K562 (cell line): ENCODE data around the gene ASXL2. TPM values are rescaled to one million over a fixed set of nuclear protein-coding genes. Genes with fewer than 3 reads are reported as not detected.
A peak's percentile ranks its signal among the peaks of the same experiment; 100 is the strongest.

Source experiments
- ARID3B ChIP-seq: fragments of 250-450 bp; sonication (Bioruptor Pico); IDR thresholded peaks from 2 replicates; pipeline ENCODE4 v1.4.0; 2020; ENCODE audit warnings: borderline replicate concordance
- CBFA2T3 ChIP-seq: fragments of 450-650 bp; IDR thresholded peaks from 2 replicates; pipeline ENCODE4 v1.6.1; 2017
- E2F4 ChIP-seq: sonication (generic); formaldehyde crosslinking; IDR thresholded peaks from 2 replicates; pipeline ENCODE4 v1.8.0; 2022; ENCODE audit warnings: mild to moderate bottlenecking, low read depth, missing genetic modification reagents
- FOS ChIP-seq: IDR thresholded peaks from 3 replicates; pipeline ENCODE4 v1.6.1; 2011; ENCODE audit not compliant: insufficient read length; ENCODE audit errors: extremely low read depth
- IRF2 ChIP-seq: sonication (generic); formaldehyde crosslinking; IDR thresholded peaks from 2 replicates; pipeline ENCODE4 v1.8.1; 2022; ENCODE audit warnings: mild to moderate bottlenecking, missing genetic modification reagents
- RBM39 ChIP-seq: fragments of 200-400 bp; formaldehyde crosslinking; optimal IDR thresholded peaks from 2 replicates; pipeline ENCODE3; 2018; ENCODE audit warnings: low read depth, low read length
- RCOR1 ChIP-seq, 2 experiments: IDR thresholded peaks; 2 replicates each; pipeline ENCODE4 v1.6.1; 2012; ENCODE audit warnings: low read depth in 2 of 2, low read length in 2 of 2, borderline replicate concordance in 1 of 2, improper control_type of control experiment in 1 of 2
- SIN3B ChIP-seq: fragments of 450-650 bp; IDR thresholded peaks from 2 replicates; pipeline ENCODE4 v1.6.1; 2017; ENCODE audit warnings: low read depth, mild to moderate bottlenecking, moderate library complexity
- SIX5 ChIP-seq, 2 experiments: IDR thresholded peaks; 2 replicates each; pipeline ENCODE4 v1.6.1; 2011; ENCODE audit warnings: low read length in 2 of 2, borderline replicate concordance in 1 of 2, low read depth in 1 of 2, mild to moderate bottlenecking in 1 of 2, moderate library complexity in 1 of 2; ENCODE audit not compliant: insufficient read depth in 1 of 2
- SNIP1 ChIP-seq: fragments of 450-650 bp; IDR thresholded peaks from 2 replicates; pipeline ENCODE4 v1.7.1; 2017; ENCODE audit warnings: low read depth, mild to moderate bottlenecking
- TCF7 ChIP-seq: sonication (generic); IDR thresholded peaks from 2 replicates; pipeline ENCODE4 v1.6.1; 2016; ENCODE audit warnings: antibody characterized with exemption, borderline replicate concordance
- THAP7 ChIP-seq: fragments of 250-450 bp; sonication (Bioruptor Pico); IDR thresholded peaks from 2 replicates; pipeline ENCODE4 v1.5.0; 2021
- USF1 ChIP-seq: sonication (generic); formaldehyde crosslinking; IDR thresholded peaks from 2 replicates; pipeline ENCODE4 v1.9.0; 2022; ENCODE audit warnings: mild to moderate bottlenecking, missing genetic modification reagents
- ZBTB7A ChIP-seq: IDR thresholded peaks from 2 replicates; pipeline ENCODE4 v1.6.1; 2011; ENCODE audit warnings: low read depth, mild to moderate bottlenecking, low read length, moderate library complexity, borderline replicate concordance; ENCODE audit not compliant: control insufficient read depth
- ZC3H8 ChIP-seq: fragments of 450-650 bp; IDR thresholded peaks from 2 replicates; pipeline ENCODE4 v1.6.1; 2017
- ZNF12 ChIP-seq: sonication (generic); formaldehyde crosslinking; IDR thresholded peaks from 2 replicates; pipeline ENCODE4 v1.4.0; 2020; ENCODE audit warnings: mild to moderate bottlenecking, missing genetic modification reagents
- ZNF197 ChIP-seq: fragments of 200-800 bp; sonication (Bioruptor generic); IDR thresholded peaks from 2 replicates; pipeline ENCODE4 v1.6.1; 2016; ENCODE audit warnings: low read depth, missing genetic modification characterization, missing compliant biosample characterization
- ZNF253 ChIP-seq: fragments of 250-450 bp; sonication (Bioruptor Pico); conservative IDR thresholded peaks from 2 replicates; pipeline ENCODE4 v1.6.1; 2021; ENCODE audit warnings: mild to moderate bottlenecking
- ZNF408 ChIP-seq: fragments of 250-450 bp; sonication (Bioruptor Pico); IDR thresholded peaks from 2 replicates; pipeline ENCODE4 v1.4.0; 2020; ENCODE audit warnings: low read depth, mild to moderate bottlenecking, moderate library complexity
- ZNF518B ChIP-seq: fragments of 250-450 bp; sonication (Bioruptor Pico); IDR thresholded peaks from 2 replicates; pipeline ENCODE4 v1.5.0; 2021; ENCODE audit warnings: mild to moderate bottlenecking, moderate library complexity
- ZNF77 ChIP-seq: fragments of 250-450 bp; sonication (Bioruptor Pico); IDR thresholded peaks from 2 replicates; pipeline ENCODE4 v1.5.0; 2020
- polyA plus RNA-seq, 8 experiments: library from polyadenylated mRNA; depleted of rRNA in 4 of 8; stranded (reverse) in 5 of 8; unstranded in 3 of 8; fragments of >200 nt; fragmentation: Nextera tagmentation in 2 of 8; fragmentation: Illumina TruSeq in 1 of 8; extraction: Ambion mirVana in 2 of 8; extraction: Trizol in 1 of 8; gene quantifications; 2 replicates each; pipeline versions ENCODE4 v1.2.1 to v1.2.3, GENCODE V29; 2011 to 2014; ENCODE audit warnings: inconsistent platforms in 1 of 8, missing spikeins in 1 of 8
- total RNA-seq, 7 experiments: library from RNA; depleted of rRNA in 6 of 7; stranded (reverse); fragments of >200 nt in 6 of 7; fragmentation: Illumina TruSeq in 2 of 7; extraction: Trizol in 2 of 7; gene quantifications; 2 replicates each; pipeline versions ENCODE4 v1.2.1 to v1.2.3, GENCODE V29; 2011 to 2021; ENCODE audit warnings: low replicate concordance in 1 of 7

The ASXL2 gene
- total and polyA plus RNA-seq, 9 of the 15 experiments (the other 6 are each of a cell fraction or from before 2014, with no cell fraction given), result 2.2 to 25.9 (median 9.0) TPM

- TF ChIP-seq USF1 (CRISPR knock-in tag) (peak; percentile 90), ZNF197 (CRISPR knock-in tag) (peak; percentile 78; the same call in 1 of the 2 replicates), FOS (no peak), SIN3B (0 out of 2 replicates have a peak, but pooled peaks have one; percentile 15), ARID3B (CRISPR knock-in tag) (no peak), THAP7 (no peak), SNIP1 (no peak), RBM39 (no peak), ZNF253 (CRISPR knock-in tag) (no peak), ZNF518B (CRISPR knock-in tag) (no peak), CBFA2T3 (no peak), ZNF12 (CRISPR knock-in tag) (no peak), IRF2 (CRISPR knock-in tag) (no peak), SIX5 (IDR thresholded peaks at IDR 0.05; ENCODE audit: borderline replicate concordance in 1 of 2, insufficient read depth in 1 of 2, low read depth in 1 of 2, low read length in 2 of 2) (no peak), ZC3H8 (no peak), ZNF77 (no peak), TCF7 (no peak), ZNF408 (no peak), E2F4 (CRISPR knock-in tag) (no peak), RCOR1 (IDR thresholded peaks at IDR 0.05; ENCODE audit: borderline replicate concordance in 1 of 2, low read depth in 2 of 2, low read length in 2 of 2) (0 out of 4 replicates have a peak, but pooled peaks of 1 of the 2 experiments have one; percentile 31), ZBTB7A (no peak)
These were observed at the start of gene ASXL2 (continued) for GRCh38 chr2:25878361-25879132.
